H1 (cell line): ENCODE results near the gene GPC6. TPM values are rescaled to one million over a fixed set of nuclear protein-coding genes. Genes with fewer than 3 reads are reported as not detected.

Experiments
- CTCF ChIA-PET: fragments of 300-600 bp; sonication (Branson Sonifier 250); formaldehyde crosslinking; loops from one replicate; lab custom pipeline; 2021; ENCODE audit not compliant: partially characterized antibody; lab: Charles Lee
- POLR2A ChIA-PET: fragments of 300-600 bp; sonication (Branson Sonifier 250); formaldehyde crosslinking; loops from one replicate; lab custom pipeline; 2021; ENCODE audit warnings: inconsistent platforms; ENCODE audit not compliant: partially characterized antibody; lab: Charles Lee
- DNase-seq, 2 experiments: peaks; one replicate each; pipeline versions ENCODE4 v3.0.0 to v3.0.0-alpha.2; 2010 to 2022; ENCODE audit warnings: low spot score in 2 of 2, low read depth in 1 of 2, mixed read lengths in 1 of 2
- FAIRE-seq: peaks from 2 replicates; lab custom pipeline; 2011; peaks lifted over from hg19 to GRCh38; lab: Jason Lieb, UNC
- H2AFZ ChIP-seq: 2 replicates; pipeline ENCODE4 v1.8.1; 2012; ENCODE audit warnings: low read length, inconsistent platforms
- H2AK5ac ChIP-seq: 2 replicates; pipeline ENCODE4 v1.6.1; 2013; ENCODE audit warnings: low read depth, low read length
- H2BK120ac ChIP-seq: replicated peaks from 2 replicates; pipeline ENCODE3; 2013; ENCODE audit warnings: low read depth, low read length, inconsistent platforms
- H2BK12ac ChIP-seq: 2 replicates; pipeline ENCODE4 v1.6.1; 2013; ENCODE audit warnings: low read depth, low read length
- H2BK15ac ChIP-seq: 2 replicates; pipeline ENCODE4 v1.6.1; 2013; ENCODE audit warnings: low read length
- H2BK20ac ChIP-seq: 2 replicates; pipeline ENCODE4 v1.6.1; 2013; ENCODE audit warnings: low read length
- H2BK5ac ChIP-seq: 2 replicates; pipeline ENCODE4 v1.6.1; 2013; ENCODE audit warnings: low read depth, low read length
- H3K14ac ChIP-seq: 2 replicates; pipeline ENCODE4 v1.6.1; 2013; ENCODE audit warnings: inconsistent platforms; ENCODE audit not compliant: insufficient read length
- H3K18ac ChIP-seq: 2 replicates; pipeline ENCODE4 v1.6.1; 2013; ENCODE audit warnings: low read length; ENCODE audit errors: extremely low read depth
- H3K23ac ChIP-seq: 2 replicates; pipeline ENCODE4 v1.6.1; 2013; ENCODE audit warnings: inconsistent platforms; ENCODE audit not compliant: insufficient read length
- H3K23me2 ChIP-seq: 2 replicates; pipeline ENCODE4 v1.6.1; 2013; ENCODE audit warnings: low read depth, low read length
- H3K27ac ChIP-seq: 2 replicates; pipeline ENCODE4 v1.6.1; 2011; ENCODE audit warnings: low read depth, low read length, inconsistent platforms
- H3K27me3 ChIP-seq, 4 experiments: replicated peaks in 1 of 4; 1 replicate in 1 of 4; 2 replicates in 3 of 4; pipeline versions ENCODE4 v1.6.1 to v1.8.1; 2011 to 2013; ENCODE audit warnings: low read length in 3 of 4, mild to moderate bottlenecking in 3 of 4, inconsistent platforms in 2 of 4, mixed read lengths in 2 of 4, moderate library complexity in 1 of 4; ENCODE audit not compliant: control insufficient read depth in 3 of 4, insufficient read depth in 3 of 4; ENCODE audit errors: extremely low read depth in 1 of 4
- H3K36me3 ChIP-seq, 4 experiments: 2 replicates each; pipeline versions ENCODE4 v1.6.1 to v1.8.1; 2011 to 2013; ENCODE audit warnings: mild to moderate bottlenecking in 4 of 4, low read length in 3 of 4, moderate library complexity in 2 of 4, control low read depth in 1 of 4, inconsistent platforms in 1 of 4; ENCODE audit not compliant: insufficient read depth in 4 of 4, control insufficient read depth in 2 of 4
- H3K4ac ChIP-seq: replicated peaks from 2 replicates; pipeline ENCODE3; 2013; ENCODE audit warnings: low read length, low read depth, mixed read lengths, inconsistent platforms; ENCODE audit not compliant: insufficient read length
- H3K4me1 ChIP-seq, 4 experiments: replicated peaks in 1 of 4; 1 replicate in 1 of 4; 2 replicates in 3 of 4; pipeline versions ENCODE4 v1.6.1 to v1.8.1; 2011 to 2013; ENCODE audit warnings: low read length in 3 of 4, inconsistent platforms in 2 of 4, mixed read lengths in 1 of 4; ENCODE audit not compliant: insufficient read depth in 4 of 4, control insufficient read depth in 3 of 4
- H3K4me2 ChIP-seq, 2 experiments: 2 replicates each; pipeline versions ENCODE4 v1.6.1 to v1.8.1; 2011 to 2013; ENCODE audit warnings: low read depth in 2 of 2, low read length in 2 of 2, control low read depth in 1 of 2, inconsistent platforms in 1 of 2, mild to moderate bottlenecking in 1 of 2; ENCODE audit not compliant: insufficient read depth in 1 of 2
- H3K4me3 ChIP-seq, 4 experiments: fragments of 200-600, 300-600 bp in 1 of 4; sonication (generic), shearing (Covaris generic), sonication (Bioruptor Twin) in 1 of 4; 2 replicates each; pipeline versions ENCODE4 v1.5.1 to v1.8.1; 2011 to 2016; ENCODE audit warnings: low read length in 4 of 4, low read depth in 3 of 4, control low read depth in 2 of 4, inconsistent platforms in 2 of 4, mild to moderate bottlenecking in 2 of 4, mixed read lengths in 1 of 4, moderate library complexity in 1 of 4; ENCODE audit not compliant: insufficient read depth in 2 of 4; ENCODE audit errors: extremely low read depth in 1 of 4
- H3K56ac ChIP-seq: replicated peaks from 2 replicates; pipeline ENCODE3; 2013; ENCODE audit warnings: low read depth, mild to moderate bottlenecking, mixed read lengths, low read length, inconsistent platforms; ENCODE audit not compliant: insufficient read length
- H3K79me1 ChIP-seq: 2 replicates; pipeline ENCODE4 v1.6.1; 2013; ENCODE audit warnings: low read depth, low read length, control low read depth
- H3K79me2 ChIP-seq, 2 experiments: 2 replicates each; pipeline versions ENCODE4 v1.6.1 to v1.8.1; 2012 to 2013; ENCODE audit warnings: low read length in 2 of 2, mild to moderate bottlenecking in 2 of 2, inconsistent platforms in 1 of 2; ENCODE audit not compliant: insufficient read depth in 2 of 2, control insufficient read depth in 1 of 2
- H3K9ac ChIP-seq, 4 experiments: replicated peaks in 1 of 4; 1 replicate in 1 of 4; 2 replicates in 3 of 4; pipeline versions ENCODE4 v1.6.1 to v1.8.1; 2011 to 2013; ENCODE audit warnings: low read depth in 3 of 4, low read length in 3 of 4, control low read depth in 2 of 4, mild to moderate bottlenecking in 2 of 4, moderate library complexity in 2 of 4, inconsistent platforms in 1 of 4; ENCODE audit errors: extremely low read depth in 1 of 4
- H3K9me3 ChIP-seq, 2 experiments: 2 replicates each; pipeline versions ENCODE4 v1.6.1 to v1.8.1; 2012 to 2013; ENCODE audit warnings: mild to moderate bottlenecking in 2 of 2, moderate library complexity in 2 of 2, control low read depth in 1 of 2, inconsistent platforms in 1 of 2, low read depth in 1 of 2, low read length in 1 of 2, mixed read lengths in 1 of 2; ENCODE audit not compliant: insufficient read depth in 2 of 2
- H4K20me1 ChIP-seq, 2 experiments: replicated peaks in 1 of 2; 2 replicates each; pipeline versions ENCODE3 to v1.8.1; 2011 to 2013; ENCODE audit warnings: inconsistent platforms in 2 of 2, low read length in 2 of 2, mild to moderate bottlenecking in 1 of 2; ENCODE audit not compliant: insufficient read depth in 2 of 2, control insufficient read depth in 1 of 2
- H4K5ac ChIP-seq: 2 replicates; pipeline ENCODE4 v1.6.1; 2013; ENCODE audit warnings: low read length, low read depth, mixed read lengths, inconsistent platforms; ENCODE audit not compliant: insufficient read length
- H4K8ac ChIP-seq: 2 replicates; pipeline ENCODE4 v1.8.0; 2013; ENCODE audit warnings: mild to moderate bottlenecking, moderate library complexity, low read length, inconsistent platforms; ENCODE audit not compliant: insufficient read depth; ENCODE audit errors: extremely low read depth
- H4K91ac ChIP-seq: replicated peaks from 2 replicates; pipeline ENCODE3; 2013; ENCODE audit warnings: low read length, mixed read lengths, inconsistent platforms; ENCODE audit not compliant: insufficient read length
- CHD2 ChIP-seq: IDR thresholded peaks from 2 replicates; pipeline ENCODE4 v1.6.1; 2012; ENCODE audit warnings: low read length, improper control_type of control experiment
- CREB1 ChIP-seq: IDR thresholded peaks from 2 replicates; pipeline ENCODE4 v1.6.1; 2012; ENCODE audit warnings: inconsistent platforms
- EZH2 ChIP-seq: fragments of 200-600 bp; sonication (generic); IDR thresholded peaks from 2 replicates; pipeline ENCODE4 v1.7.1; 2012; ENCODE audit warnings: low read depth, mild to moderate bottlenecking, moderate library complexity, low read length, inconsistent platforms; ENCODE audit not compliant: severe bottlenecking
- FOSL1 ChIP-seq: IDR thresholded peaks from 2 replicates; pipeline ENCODE4 v1.6.1; 2011; ENCODE audit warnings: mild to moderate bottlenecking, low read depth, low read length, moderate library complexity; ENCODE audit not compliant: insufficient read depth
- HDAC6 ChIP-seq: IDR thresholded peaks from one replicate; pipeline ENCODE4 v1.7.1; 2012; ENCODE audit warnings: low read depth, mild to moderate bottlenecking, inconsistent platforms, low read length, moderate library complexity
- RFX5 ChIP-seq: IDR thresholded peaks from 2 replicates; pipeline ENCODE4 v1.6.1; 2011; ENCODE audit warnings: low read depth, low read length, improper control_type of control experiment, borderline replicate concordance
- SRF ChIP-seq: IDR thresholded peaks from 2 replicates; pipeline ENCODE4 v1.6.1; 2011; ENCODE audit warnings: mild to moderate bottlenecking, low read depth, low read length, moderate library complexity
- TEAD4 ChIP-seq: IDR thresholded peaks from 2 replicates; pipeline ENCODE4 v1.6.1; 2012; ENCODE audit warnings: low read depth, low read length, inconsistent platforms, mixed read lengths
- whole genome bisulfite sequencing, 2 experiments: shearing (Covaris generic) in 1 of 2; methylation state at CpG; one replicate each; pipeline versions ENCODE4 v1.1.6 to v1.1.7; 2013 to 2015; ENCODE audit warnings: low lambda C conversion rate in 2 of 2, mixed read lengths in 2 of 2, inconsistent platforms in 1 of 2, low coverage in 1 of 2, missing lambda C conversion rate in 1 of 2; ENCODE audit not compliant: insufficient replicate concordance in 2 of 2, insufficient coverage in 1 of 2, insufficient read length in 1 of 2; ENCODE audit errors: extremely low coverage in 1 of 2, missing lambda C conversion rate in 1 of 2; 5-methylcytosine and 5-hydroxymethylcytosine counted together
- polyA plus RNA-seq, 7 experiments: library from polyadenylated mRNA; depleted of rRNA in 3 of 7; stranded (reverse) in 5 of 7; unstranded in 2 of 7; fragments of >200 nt in 5 of 7; fragments of 200-250 nt in 2 of 7; gene quantifications; 1 replicate in 5 of 7; 2 replicates in 1 of 7; 4 replicates in 1 of 7; pipeline versions ENCODE4 v1.2.1 to v1.2.3, GENCODE V29; 2011 to 2013; ENCODE audit warnings: missing spikeins in 2 of 7, mixed read lengths in 2 of 7
- total RNA-seq: library from RNA; stranded (reverse); fragmentation: NEBNext Ultra II Directional; extraction: Animal tissue kit (Norgen Biotek cat#: 25700); gene quantifications from 2 replicates; pipeline ENCODE4 v1.2.1, GENCODE V29; 2021
- TF ChIP-seq, protein P1 (sequence below): IDR thresholded peaks from 2 replicates; pipeline ENCODE4 v1.6.1; 2012; ENCODE audit warnings: low read length, inconsistent platforms

GPC6 gene
- total and polyA plus RNA-seq, 2 of the 8 experiments (the other 6 are each of a cell fraction or from before 2014, with no cell fraction given), result 5.4 to 12.0 TPM

DNA sequence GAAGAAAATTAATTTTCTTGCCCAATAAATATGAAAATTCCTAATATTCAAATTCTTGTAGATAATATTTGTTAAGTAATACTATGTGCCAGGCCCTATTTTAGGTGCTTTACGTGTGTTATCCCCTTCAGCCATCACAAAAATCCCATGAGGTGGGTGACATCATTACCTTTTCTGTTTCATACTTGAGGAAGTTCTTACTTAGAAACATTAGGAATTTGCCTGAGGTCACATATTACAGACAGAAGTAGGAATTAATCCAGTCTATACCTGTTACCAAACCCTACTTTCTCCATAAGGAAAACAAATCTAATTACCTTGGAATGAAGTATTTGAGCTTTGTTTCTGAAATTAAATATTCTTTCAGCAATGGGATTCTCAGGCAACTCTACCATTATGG is 336.1 kb downstream of the GPC6 start:
- Histone ChIP-seq H2BK5ac (no peak overlapping the region), H3K23me2 (no peaks in the 10 kb centered on the region), H4K8ac (no peak overlapping the region), H4K91ac (no peak overlapping the region), H3K4me2 (no peak overlapping the region), H4K20me1 (no peaks in the 10 kb centered on the region), H3K79me2 (no peaks in the 10 kb centered on the region), H2BK12ac (no peak overlapping the region), H2AK5ac (no peak overlapping the region), H3K4ac (no peak overlapping the region), H2BK120ac (peak overlapping the region; percentile 94), H3K4me3 (no peak overlapping the region), H3K9ac (no peak overlapping the region), H3K23ac (no peak overlapping the region), H3K79me1 (no peaks in the 10 kb centered on the region), H4K5ac (no peak overlapping the region), H3K27ac (no peak overlapping the region), H3K14ac (no peak overlapping the region), H3K56ac (no peak overlapping the region), H3K9me3 (no peaks in the 10 kb centered on the region), H3K18ac (no peak overlapping the region), H2BK15ac (no peak overlapping the region), H2BK20ac (no peak overlapping the region), H3K27me3 (no peaks in the 10 kb centered on the region), H3K36me3 (no peaks in the 10 kb centered on the region), H2AFZ (no peak overlapping the region), H3K4me1 (peaks cover 0 to 17% (median 11%) of the 10 kb centered on the region in 4 experiments; a peak in 6 of 7 replicates)
- DNase-seq (no peak), FAIRE-seq (peak; percentile 7)
- POLR2A ChIA-PET, result interaction anchor here (1.1 kb wide), 1 partner anchor 73 kb away, joined by 3 read pairs; no protein-coding TSS in a partner anchor
- TF ChIP-seq SRF (no peak), CHD2 (no peak), CREB1 (no peak), EZH2 (no peak), FOSL1 (no peak), RFX5 (no peak), TEAD4 (no peak), HDAC6 (no peak)
- TF ChIP-seq, protein P1, sequence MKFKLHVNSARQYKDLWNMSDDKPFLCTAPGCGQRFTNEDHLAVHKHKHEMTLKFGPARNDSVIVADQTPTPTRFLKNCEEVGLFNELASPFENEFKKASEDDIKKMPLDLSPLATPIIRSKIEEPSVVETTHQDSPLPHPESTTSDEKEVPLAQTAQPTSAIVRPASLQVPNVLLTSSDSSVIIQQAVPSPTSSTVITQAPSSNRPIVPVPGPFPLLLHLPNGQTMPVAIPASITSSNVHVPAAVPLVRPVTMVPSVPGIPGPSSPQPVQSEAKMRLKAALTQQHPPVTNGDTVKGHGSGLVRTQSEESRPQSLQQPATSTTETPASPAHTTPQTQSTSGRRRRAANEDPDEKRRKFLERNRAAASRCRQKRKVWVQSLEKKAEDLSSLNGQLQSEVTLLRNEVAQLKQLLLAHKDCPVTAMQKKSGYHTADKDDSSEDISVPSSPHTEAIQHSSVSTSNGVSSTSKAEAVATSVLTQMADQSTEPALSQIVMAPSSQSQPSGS, result no peak
- 93% methylated on average over 1 of the region's 1 CpG; no CpG with 5 or more reads in 1 of the 2 experiments for WGBS, 2 experiments
- CTCF ChIA-PET, result interaction anchor here (0.9 to 1.0 kb wide), 2 partner anchors 14 to 38 kb away, joined by 3 read pairs; no protein-coding TSS in a partner anchor
